NOMO-1 treated with DMSO at 0.1 percent for 48 hours (cell line): ENCODE results near the gene CPHXL2.
A peak's percentile ranks its signal among the peaks of the same experiment; 100 is the strongest.

Source experiments
- DNase-seq: peaks from one replicate; lab custom pipeline; 2025; ENCODE audit not compliant: unreplicated experiment; lab: John Stamatoyannopoulos, UW

Gene CPHXL2

GRCh38 chr16:75676909-75677308, at the start of gene CPHXL2:
Gene CPHXL2 (minus strand): TSS chr16:75677009. CDS start chr16:75676999, 10 bp downstream.
- no peak for DNase-seq

- no peak for DNase-seq
Measured at GRCh38 chr16:75726390-75726789, 49.6 kb upstream of the CPHXL2 start, which contains the start of gene CPHXL. Gene CPHXL (minus strand): TSS chr16:75726490. CDS start chr16:75726442, 48 bp downstream.

DNA sequence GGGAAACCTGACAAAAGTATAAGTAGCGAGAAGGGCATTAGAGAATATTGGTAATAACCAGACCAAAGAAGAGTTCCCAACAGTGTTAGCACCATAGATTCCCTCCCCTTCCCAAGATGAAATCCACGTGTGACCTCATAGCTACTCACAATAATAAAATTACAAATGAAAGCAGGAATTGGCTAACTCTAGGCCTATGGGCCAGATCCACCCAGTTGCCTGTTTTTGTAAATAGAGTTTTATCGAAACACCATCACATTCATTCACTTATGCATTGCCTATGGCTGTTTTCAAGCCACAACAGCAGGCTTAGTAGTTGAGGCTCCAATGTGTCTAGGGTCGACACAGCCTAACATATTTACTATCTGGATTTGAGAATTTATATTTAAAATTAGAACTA, 41.6 kb upstream of the CPHXL2 start:
- no peak for DNase-seq

GRCh38 chr16:75714661-75715060, 37.9 kb upstream of the CPHXL2 start:
- DNase-seq, result no peak

DNA sequence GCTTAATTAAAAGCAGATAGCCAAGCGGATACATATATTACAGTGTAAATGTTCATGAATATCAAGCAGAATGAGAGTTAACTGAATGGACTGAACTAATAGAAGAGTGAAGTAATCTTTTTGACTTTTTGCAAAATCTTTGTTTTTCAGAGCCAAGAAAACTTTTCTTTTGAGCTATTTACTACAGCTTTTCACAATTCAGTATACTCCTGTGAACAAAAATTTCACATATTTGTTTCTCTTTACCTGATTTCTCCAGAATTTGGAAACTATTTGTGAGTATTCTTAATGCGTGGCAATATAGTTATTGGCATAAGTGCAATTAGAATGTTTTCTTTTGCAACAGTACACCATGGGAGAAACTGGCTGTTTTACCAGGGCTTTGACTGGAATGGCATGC, 33.5 kb upstream of the CPHXL2 start:
- DNase-seq, result no peak

GRCh38 chr16:75703306-75703705, 26.5 kb upstream of the CPHXL2 start:
- DNase-seq, result no peak

GRCh38 chr16:75702242-75702641, 25.4 kb upstream of the CPHXL2 start:
- DNase-seq, result no peak

GRCh38 chr16:75701361-75701760, 24.6 kb upstream of the CPHXL2 start, which contains the start of gene DUXB:
Gene DUXB (minus strand): TSS chr16:75701461. CDS start chr16:75701418, 43 bp downstream.
- DNase-seq, result no peak

DNA sequence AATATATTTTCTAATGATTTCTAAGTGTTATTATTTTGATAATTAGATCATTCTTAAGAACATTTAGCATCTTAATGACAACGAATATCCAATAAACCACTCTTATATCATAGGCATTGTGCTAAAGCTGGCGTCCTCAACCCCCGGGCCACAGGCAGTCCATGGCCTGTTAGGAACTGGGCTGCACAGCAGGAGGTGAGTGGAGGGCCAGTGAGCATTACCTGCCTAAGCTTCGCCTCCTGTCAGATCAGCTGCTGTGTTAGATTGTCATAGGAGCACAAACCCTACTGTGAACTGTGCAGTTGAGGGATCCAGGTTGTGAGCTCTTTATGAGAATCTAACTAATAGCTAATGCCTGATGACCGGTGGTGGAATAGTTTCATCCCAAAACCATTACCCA, 20.8 kb upstream of the CPHXL2 start:
- DNase-seq, result no peak

- DNase-seq, result no peak
Measured at GRCh38 chr16:75695708-75696107, 18.9 kb upstream of the CPHXL2 start.

- no peak for DNase-seq
Measured at GRCh38 chr16:75687361-75687760, 10.6 kb upstream of the CPHXL2 start.

- no peak for DNase-seq
Measured at GRCh38 chr16:75682308-75682707, 5.5 kb upstream of the CPHXL2 start.

- no peak for DNase-seq
Measured at GRCh38 chr16:75679366-75679765, 2.6 kb upstream of the CPHXL2 start.

- DNase-seq, result no peak
Measured at GRCh38 chr16:75667503-75667902, 9.3 kb downstream of the CPHXL2 start.

DNA sequence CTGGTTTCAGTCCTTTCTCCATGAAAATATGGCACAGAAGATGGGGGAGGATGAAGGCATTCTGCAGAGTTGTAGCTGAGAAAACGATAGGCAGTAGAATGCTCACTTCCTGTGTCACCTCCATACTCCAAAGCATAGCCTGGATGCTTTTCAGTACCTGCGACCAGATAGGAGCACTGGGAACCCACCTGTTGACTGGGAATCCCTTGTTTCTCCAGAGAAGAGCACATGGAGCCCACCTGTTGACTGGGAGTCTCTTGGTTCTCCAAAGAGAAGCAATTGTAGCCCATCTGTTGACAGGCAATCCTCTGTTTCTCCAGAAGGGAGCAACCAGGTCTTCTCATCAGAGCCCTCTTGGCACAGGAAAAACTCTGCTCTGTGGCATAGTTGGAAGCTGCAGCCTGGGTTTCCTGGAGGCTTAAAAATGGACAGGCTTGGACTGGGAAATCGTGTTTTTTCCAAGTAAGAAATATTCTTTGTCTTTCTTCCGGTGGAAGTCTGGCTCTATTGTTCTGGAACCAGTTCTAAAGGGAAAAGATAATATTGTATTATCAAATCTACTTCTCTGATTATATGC, 16.0 kb downstream of the CPHXL2 start:
- no peak for DNase-seq

GRCh38 chr16:75660321-75660720, 16.5 kb downstream of the CPHXL2 start:
- no peak for DNase-seq

GRCh38 chr16:75658175-75658574, 18.6 kb downstream of the CPHXL2 start:
- no peak for DNase-seq

DNA sequence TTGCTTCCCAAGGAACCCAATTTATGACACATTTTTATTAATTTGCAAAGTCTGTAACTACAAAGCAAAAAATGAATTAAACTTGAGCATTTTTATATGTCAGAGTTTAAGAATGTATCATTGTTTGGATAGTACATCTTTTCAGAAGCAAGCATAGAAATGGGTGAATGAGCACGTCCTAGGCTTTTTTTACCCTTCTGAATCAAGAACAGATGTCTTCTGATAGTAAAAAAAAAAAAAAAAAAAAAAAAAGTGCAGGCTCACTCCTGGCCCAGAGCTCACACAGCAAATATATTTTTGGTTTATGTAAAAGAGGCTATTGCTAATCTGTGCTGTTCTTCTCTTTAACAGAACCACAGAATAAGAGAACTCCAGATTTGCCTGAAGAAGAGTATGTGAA, 22.9 kb downstream of the CPHXL2 start:
- DNase-seq, result no peak

DNA sequence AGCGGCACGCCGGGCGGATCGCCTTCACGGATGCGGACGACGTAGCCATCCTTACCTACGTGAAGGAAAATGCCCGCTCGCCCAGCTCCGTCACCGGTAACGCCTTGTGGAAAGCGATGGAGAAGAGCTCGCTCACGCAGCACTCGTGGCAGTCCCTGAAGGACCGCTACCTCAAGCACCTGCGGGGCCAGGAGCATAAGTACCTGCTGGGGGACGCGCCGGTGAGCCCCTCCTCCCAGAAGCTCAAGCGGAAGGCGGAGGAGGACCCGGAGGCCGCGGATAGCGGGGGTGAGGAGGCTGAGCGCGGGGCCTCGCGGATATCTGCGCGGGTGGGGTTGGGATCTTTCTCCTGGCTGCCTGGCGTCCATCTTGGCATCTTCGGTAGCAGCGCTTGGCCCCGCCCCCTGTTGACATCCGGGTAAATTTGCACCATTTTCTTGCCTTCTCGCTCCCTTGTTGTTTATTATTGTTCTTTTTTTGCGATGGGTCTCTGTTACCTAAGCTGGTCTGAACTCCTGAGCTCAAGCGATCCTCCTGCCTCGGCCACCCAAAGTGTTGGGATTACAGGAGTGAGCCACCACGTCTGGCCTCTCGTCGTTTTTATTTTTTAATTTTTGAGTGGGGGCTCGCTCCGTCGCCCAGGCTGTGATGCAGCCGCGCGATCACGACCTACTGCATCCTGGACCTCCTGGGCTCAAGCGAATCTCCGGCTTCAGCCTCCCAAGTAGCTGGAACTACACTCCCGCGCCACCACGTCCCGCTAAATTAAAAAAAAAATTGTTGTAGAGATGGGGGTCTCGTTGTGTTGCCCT, 28.3 kb downstream of the CPHXL2 start:
- DNase-seq, result peak; percentile 65

GRCh38 chr16:75647492-75648264, 29.1 kb downstream of the CPHXL2 start, which contains the start of the genes KARS1 and TERF2IP:
Gene KARS1 (minus strand): TSS chr16:75647665. CDS start chr16:75647639, 26 bp downstream.
Gene TERF2IP (plus strand): TSS chr16:75647773. CDS start chr16:75647883, 110 bp downstream.
- DNase-seq, result peak; percentile 92

DNA sequence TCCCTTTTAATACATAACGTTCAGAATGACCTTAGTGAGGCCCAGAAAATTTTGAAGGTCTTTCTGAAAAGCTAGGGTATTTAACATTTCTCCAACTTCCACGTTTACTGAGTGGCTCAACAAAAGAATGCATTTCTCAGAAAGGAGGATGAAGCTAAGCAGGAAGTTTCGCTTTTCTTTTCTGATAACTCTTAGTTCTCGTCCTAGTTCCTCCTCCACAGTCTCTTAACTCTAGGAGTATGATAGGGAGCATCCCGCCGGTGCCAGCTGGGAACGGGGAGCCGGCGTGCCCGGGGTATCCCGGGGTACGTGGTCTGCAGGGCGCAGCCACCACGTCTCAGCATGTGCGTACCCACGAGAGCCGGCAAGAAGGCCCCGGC, 29.7 kb downstream of the CPHXL2 start:
- peak; percentile 13 for DNase-seq
